ENCODE measurements around the gene MAD1L1. TPM values are rescaled to one million over a fixed set of nuclear protein-coding genes. Genes with fewer than 3 reads are reported as not detected.

The MAD1L1 gene
- total and polyA plus RNA-seq, 4 donors, result 43.0 to 54.9 (median 49.9) TPM

- Histone ChIP-seq H3K36me3 (ENCODE audit: control insufficient read depth in 4 of 4, insufficient read depth in 4 of 4, low read length in 4 of 4) (peaks cover 0 to 14% (median 3%) of the 10 kb centered on the region in 4 donors), H3K4me1 (ENCODE audit: control insufficient read depth in 5 of 5, insufficient read depth in 5 of 5, low read length in 5 of 5) (no peaks in the 10 kb centered on the region), H3K9me3 (ENCODE audit: control insufficient read depth in 4 of 4, insufficient read depth in 3 of 4, low read length in 3 of 4) (peaks cover 0 to 2% (median 0%) of the 10 kb centered on the region in 4 donors), H3K9ac (ENCODE audit: insufficient read depth in 1 of 2, low read length in 2 of 2) (no peak overlapping the region), H3K27me3 (ENCODE audit: control insufficient read depth in 3 of 3, insufficient read depth in 3 of 3, low read length in 2 of 3) (no peaks in the 10 kb centered on the region), H3K27ac (ENCODE audit: low read depth in 1 of 2, low read length in 1 of 2) (no peak overlapping the region), H3K4me3 (no peak overlapping the region)
- WGBS, 2 donors, result 93% methylated on average over 6 of the region's 6 CpGs
- ATAC-seq (ENCODE audit: insufficient read depth, low FRiP score) (no peak), DNase-seq (no peak)
- TF ChIP-seq CTCF (IDR thresholded peaks at IDR 0.05; ENCODE audit: control extremely low read depth, extremely low read depth), result no peak
Observed at GRCh38 chr7:1981878-1982230, 250.9 kb downstream of the MAD1L1 start.

- 94 to 95% methylated on average over 18 to 19 of the region's 19 CpGs for WGBS, 2 donors
- Histone ChIP-seq H3K4me1 (ENCODE audit: control insufficient read depth in 5 of 5, insufficient read depth in 5 of 5, low read length in 5 of 5) (no peaks in the 10 kb centered on the region), H3K27me3 (ENCODE audit: control insufficient read depth in 3 of 3, insufficient read depth in 3 of 3, low read length in 2 of 3) (no peaks in the 10 kb centered on the region), H3K27ac (ENCODE audit: low read depth in 1 of 2, low read length in 1 of 2) (no peak overlapping the region), H3K36me3 (ENCODE audit: control insufficient read depth in 4 of 4, insufficient read depth in 4 of 4, low read length in 4 of 4) (peaks cover 0 to 14% (median 3%) of the 10 kb centered on the region in 4 donors), H3K9me3 (ENCODE audit: control insufficient read depth in 4 of 4, insufficient read depth in 3 of 4, low read length in 3 of 4) (peaks cover 0 to 2% (median 0%) of the 10 kb centered on the region in 4 donors), H3K9ac (ENCODE audit: insufficient read depth in 1 of 2, low read length in 2 of 2) (no peak overlapping the region), H3K4me3 (no peak overlapping the region)
- ATAC-seq (ENCODE audit: insufficient read depth, low FRiP score) (no peak), DNase-seq (no peak)
- no peak for TF ChIP-seq CTCF (IDR thresholded peaks at IDR 0.05; ENCODE audit: control extremely low read depth, extremely low read depth)
Observed at GRCh38 chr7:1981201-1981877, 251.4 kb downstream of the MAD1L1 start.

DNA sequence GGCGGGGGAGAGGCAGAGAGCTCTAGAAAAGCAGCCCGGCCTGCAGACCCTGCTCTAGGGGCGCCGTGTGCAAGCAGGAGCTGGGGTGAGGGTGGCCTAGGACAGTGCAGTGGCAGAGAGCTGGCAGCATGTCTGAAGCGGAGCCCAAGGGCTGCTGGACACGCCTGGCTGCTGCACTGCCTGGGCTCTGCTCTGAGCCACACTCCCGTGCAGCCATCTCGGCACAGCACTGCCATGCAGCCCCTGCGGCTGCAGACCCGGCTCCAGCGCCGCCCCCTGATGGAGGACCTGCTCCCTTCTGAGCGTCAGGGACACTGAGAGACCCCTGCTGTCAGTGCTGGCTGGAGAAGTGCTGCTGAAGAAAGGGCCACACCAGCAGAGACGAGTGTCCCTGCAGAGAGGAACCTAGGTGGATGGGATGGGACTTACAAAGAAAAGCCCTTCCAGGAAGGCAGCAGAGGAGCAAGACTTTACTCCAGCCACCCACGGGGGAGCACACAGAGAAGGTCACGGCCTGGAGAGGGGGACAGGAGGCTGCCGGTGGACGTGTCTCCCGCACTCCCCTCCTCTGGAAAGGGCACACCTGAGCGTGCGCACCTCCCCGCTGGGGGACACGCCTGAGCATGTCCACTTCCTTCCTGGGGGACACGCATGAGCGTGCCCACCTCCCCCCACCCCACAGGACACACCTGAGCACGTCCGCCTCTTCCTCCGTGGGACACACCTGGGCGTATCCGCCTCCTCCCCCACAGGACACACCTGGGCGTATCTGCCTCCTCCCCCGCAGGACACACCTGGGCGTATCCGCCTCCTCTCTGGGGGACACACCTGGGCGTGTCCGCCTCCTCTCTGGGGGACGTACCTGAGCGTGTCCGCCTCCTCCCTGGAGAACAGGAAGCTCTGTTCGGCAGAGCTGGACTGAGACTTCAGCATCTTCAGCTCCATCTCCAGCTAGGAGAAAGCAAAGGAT, 252.9 kb downstream of the MAD1L1 start:
- peaks cover 0 to 2% (median 0%) of the 10 kb centered on the region in 4 donors for H3K9me3 ChIP-seq (ENCODE audit: control insufficient read depth in 4 of 4, insufficient read depth in 3 of 4, low read length in 3 of 4)
- no peak for ATAC-seq (ENCODE audit: insufficient read depth, low FRiP score)
- WGBS, 2 donors, result 94 to 95% methylated on average over 39 to 40 of the region's 40 CpGs

More for the DNA sequence above, 252.9 kb downstream of the MAD1L1 start:
- TF ChIP-seq CTCF (IDR thresholded peaks at IDR 0.05; ENCODE audit: control extremely low read depth, extremely low read depth), result no peak
- Histone ChIP-seq H3K9ac (ENCODE audit: insufficient read depth in 1 of 2, low read length in 2 of 2) (no peak overlapping the region), H3K4me3 (no peak overlapping the region), H3K36me3 (ENCODE audit: control insufficient read depth in 4 of 4, insufficient read depth in 4 of 4, low read length in 4 of 4) (peaks cover 0 to 14% (median 3%) of the 10 kb centered on the region in 4 donors), H3K4me1 (ENCODE audit: control insufficient read depth in 5 of 5, insufficient read depth in 5 of 5, low read length in 5 of 5) (no peaks in the 10 kb centered on the region), H3K27me3 (ENCODE audit: control insufficient read depth in 3 of 3, insufficient read depth in 3 of 3, low read length in 2 of 3) (no peaks in the 10 kb centered on the region), H3K27ac (ENCODE audit: low read depth in 1 of 2, low read length in 1 of 2) (no peak overlapping the region)
- no peak for DNase-seq
